Vagina (tissue), 2 donors: Measurements from ENCODE around the gene CHRM4. TPM values are rescaled to one million over a fixed set of nuclear protein-coding genes. Genes with fewer than 3 reads are reported as not detected.

Experiments used
- DNase-seq, 2 donors: peaks; one replicate each; pipeline ENCODE4 v3.0.0-alpha.2; 2017; ENCODE audit errors: extremely low spot score in 2 of 2
- H3K27ac ChIP-seq: fragments of 200-600 bp; sonication (generic); one replicate; pipeline ENCODE4 v1.5.1; 2019
- H3K27me3 ChIP-seq: fragments of 200-600 bp; sonication (generic); one replicate; pipeline ENCODE4 v1.5.1; 2019
- H3K36me3 ChIP-seq, 2 donors: fragments of 200-600 bp; sonication (generic); one replicate each; pipeline ENCODE4 v1.5.1; 2017 to 2019
- H3K4me1 ChIP-seq: fragments of 200-600 bp; sonication (generic); one replicate; pipeline ENCODE4 v1.5.1; 2019
- H3K4me3 ChIP-seq, 2 donors: fragments of 200-600 bp; sonication (generic); 1 replicate in 1 of 2; 2 replicates in 1 of 2; pipeline ENCODE4 v1.5.1; 2016 to 2019
- H3K9me3 ChIP-seq: fragments of 200-600 bp; sonication (generic); one replicate; pipeline ENCODE4 v1.5.1; 2019
- POLR2A ChIP-seq, 2 donors: fragments of 450-650 bp; IDR thresholded peaks; one replicate each; pipeline ENCODE4 v1.6.1; 2017; ENCODE audit warnings: antibody characterized with exemption in 2 of 2, mild to moderate bottlenecking in 2 of 2, moderate library complexity in 2 of 2
- POLR2AphosphoS5 ChIP-seq, 2 donors: sonication (generic); formaldehyde crosslinking; IDR thresholded peaks; one replicate each; pipeline ENCODE4 v1.9.0; 2017; ENCODE audit warnings: antibody characterized with exemption in 2 of 2, mild to moderate bottlenecking in 2 of 2, low read depth in 1 of 2; ENCODE audit not compliant: insufficient read depth in 1 of 2
- intact Hi-C: fragments of 100-400 bp; cut with DNase I; formaldehyde crosslinking; loops from one replicate; pipeline ENCODE4 v1.15.1; 2023
- total RNA-seq: library from RNA; depleted of rRNA; stranded (reverse); fragments of >200 nt; gene quantifications from one replicate; pipeline ENCODE4 v1.2.3, GENCODE V29; 2016
- TF ChIP-seq, protein P1 (sequence below), 3 experiments: fragments of 450-650 bp in 2 of 3; fragments of 200-600 bp in 1 of 3; sonication (generic) in 1 of 3; IDR thresholded peaks; one replicate each; pipeline ENCODE4 v1.5.1; 2017 to 2019; ENCODE audit warnings: antibody characterized with exemption in 3 of 3, mild to moderate bottlenecking in 2 of 3, moderate library complexity in 2 of 3

Gene CHRM4
- total RNA-seq, 1 donor from 2014 or later: not detected

DNA sequence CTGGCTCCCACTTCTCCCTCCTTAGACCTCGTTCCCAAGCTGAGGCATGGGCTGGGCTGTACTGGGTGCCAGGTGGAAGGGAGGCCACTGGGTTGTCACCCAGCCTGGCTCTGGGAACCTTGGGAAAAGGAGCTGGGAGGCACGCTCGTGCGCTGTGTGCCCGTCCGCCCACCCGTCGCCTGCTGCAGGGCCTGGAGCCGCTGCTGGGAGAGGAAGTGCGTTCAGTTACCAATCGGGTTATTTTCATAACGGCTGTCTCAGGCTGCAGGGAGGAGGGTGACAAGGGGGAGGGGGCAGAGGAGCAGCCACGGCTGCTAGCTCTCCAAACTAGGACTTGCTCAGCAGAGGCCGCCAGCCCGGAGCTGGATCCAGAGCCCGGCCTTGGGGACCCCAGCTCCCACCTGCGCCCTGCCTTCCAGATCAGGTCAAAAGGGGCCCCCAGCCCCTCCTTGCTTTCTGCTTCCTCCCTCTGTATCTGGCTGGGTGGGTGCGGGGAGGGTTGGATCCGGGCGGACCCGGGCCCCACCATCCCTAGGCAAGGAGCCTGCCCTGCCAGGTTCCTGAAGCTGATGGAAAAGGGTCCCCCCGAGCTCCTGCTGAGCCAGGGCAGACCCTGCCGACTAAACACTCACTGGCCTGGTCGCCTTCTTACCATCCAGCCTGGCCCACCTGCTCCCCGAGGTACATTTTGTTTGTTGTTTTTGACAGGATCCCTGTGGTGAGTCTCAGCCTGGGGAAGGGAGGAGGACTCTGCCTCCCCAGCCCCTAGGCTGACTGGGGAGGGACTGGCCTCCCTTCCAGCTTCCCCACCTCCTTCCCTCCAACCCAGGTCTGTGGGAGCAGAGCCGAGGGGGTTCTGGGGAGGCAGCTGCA lies 30.1 kb downstream of the CHRM4 start:
- DNase-seq: no peak
- Histone ChIP-seq H3K27ac (peak overlapping the region; percentile 70), H3K4me3 (peak overlapping the region; percentile 20 to 30), H3K27me3 (no peaks in the 10 kb centered on the region), H3K36me3 (no peaks in the 10 kb centered on the region), H3K9me3 (no peaks in the 10 kb centered on the region), H3K4me1 (peaks cover 47% of the 10 kb centered on the region)
- intact Hi-C loops: no loop called here
- TF ChIP-seq POLR2A (IDR thresholded peaks at IDR 0.05) (no peak), POLR2AphosphoS5 (IDR thresholded peaks at IDR 0.05; ENCODE audit: insufficient read depth in 1 of 2, low read depth in 1 of 2) (peak in 1 of 2 donors; percentile 27)
- TF ChIP-seq, protein P1, sequence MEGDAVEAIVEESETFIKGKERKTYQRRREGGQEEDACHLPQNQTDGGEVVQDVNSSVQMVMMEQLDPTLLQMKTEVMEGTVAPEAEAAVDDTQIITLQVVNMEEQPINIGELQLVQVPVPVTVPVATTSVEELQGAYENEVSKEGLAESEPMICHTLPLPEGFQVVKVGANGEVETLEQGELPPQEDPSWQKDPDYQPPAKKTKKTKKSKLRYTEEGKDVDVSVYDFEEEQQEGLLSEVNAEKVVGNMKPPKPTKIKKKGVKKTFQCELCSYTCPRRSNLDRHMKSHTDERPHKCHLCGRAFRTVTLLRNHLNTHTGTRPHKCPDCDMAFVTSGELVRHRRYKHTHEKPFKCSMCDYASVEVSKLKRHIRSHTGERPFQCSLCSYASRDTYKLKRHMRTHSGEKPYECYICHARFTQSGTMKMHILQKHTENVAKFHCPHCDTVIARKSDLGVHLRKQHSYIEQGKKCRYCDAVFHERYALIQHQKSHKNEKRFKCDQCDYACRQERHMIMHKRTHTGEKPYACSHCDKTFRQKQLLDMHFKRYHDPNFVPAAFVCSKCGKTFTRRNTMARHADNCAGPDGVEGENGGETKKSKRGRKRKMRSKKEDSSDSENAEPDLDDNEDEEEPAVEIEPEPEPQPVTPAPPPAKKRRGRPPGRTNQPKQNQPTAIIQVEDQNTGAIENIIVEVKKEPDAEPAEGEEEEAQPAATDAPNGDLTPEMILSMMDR (IDR thresholded peaks at IDR 0.05): no peak

DNA sequence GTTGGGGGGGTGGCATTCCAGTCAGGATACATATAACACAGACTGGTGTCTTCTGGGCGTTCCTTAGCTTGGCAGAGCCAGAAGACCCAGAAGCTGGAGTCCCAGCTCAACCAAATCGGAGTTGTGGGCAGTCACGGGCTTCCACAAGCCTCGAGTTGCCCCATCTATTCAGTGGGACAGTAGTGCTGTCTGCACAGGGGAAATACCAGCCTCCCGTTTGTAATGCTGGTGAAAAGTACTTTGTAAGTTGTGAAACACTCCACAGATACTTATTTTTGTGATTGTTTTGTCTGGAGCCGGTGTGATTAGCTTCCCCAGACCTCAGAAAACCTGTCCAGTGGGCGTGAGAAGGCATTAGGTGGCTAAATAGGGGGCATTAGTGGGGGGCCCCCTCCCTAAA lies 30.7 kb downstream of the CHRM4 start:
- TF ChIP-seq POLR2AphosphoS5 (IDR thresholded peaks at IDR 0.05; ENCODE audit: insufficient read depth in 1 of 2, low read depth in 1 of 2) (no peak), POLR2A (IDR thresholded peaks at IDR 0.05) (no peak)
- TF ChIP-seq, protein P1 (IDR thresholded peaks at IDR 0.05): no peak
- Histone ChIP-seq H3K36me3 (no peaks in the 10 kb centered on the region), H3K27me3 (no peaks in the 10 kb centered on the region), H3K27ac (peak overlapping the region; percentile 70), H3K4me1 (peaks cover 53% of the 10 kb centered on the region), H3K4me3 (peak overlapping the region; percentile 20 to 30), H3K9me3 (no peaks in the 10 kb centered on the region)
- DNase-seq: no peak
- intact Hi-C loops: no loop called here

- Histone ChIP-seq H3K9me3 (no peaks in the 10 kb centered on the region), H3K27me3 (no peaks in the 10 kb centered on the region), H3K4me1 (peaks cover 53% of the 10 kb centered on the region), H3K27ac (no peak overlapping the region), H3K36me3 (no peaks in the 10 kb centered on the region), H3K4me3 (no peak overlapping the region)
- no peak for DNase-seq
- TF ChIP-seq, protein P1 (IDR thresholded peaks at IDR 0.05): no peak
- TF ChIP-seq POLR2A (IDR thresholded peaks at IDR 0.05) (no peak), POLR2AphosphoS5 (IDR thresholded peaks at IDR 0.05; ENCODE audit: insufficient read depth in 1 of 2, low read depth in 1 of 2) (no peak)
- intact Hi-C loops: no loop called here
These were observed 31.6 kb downstream of the CHRM4 start for GRCh38 chr11:46359953-46360352.

DNA sequence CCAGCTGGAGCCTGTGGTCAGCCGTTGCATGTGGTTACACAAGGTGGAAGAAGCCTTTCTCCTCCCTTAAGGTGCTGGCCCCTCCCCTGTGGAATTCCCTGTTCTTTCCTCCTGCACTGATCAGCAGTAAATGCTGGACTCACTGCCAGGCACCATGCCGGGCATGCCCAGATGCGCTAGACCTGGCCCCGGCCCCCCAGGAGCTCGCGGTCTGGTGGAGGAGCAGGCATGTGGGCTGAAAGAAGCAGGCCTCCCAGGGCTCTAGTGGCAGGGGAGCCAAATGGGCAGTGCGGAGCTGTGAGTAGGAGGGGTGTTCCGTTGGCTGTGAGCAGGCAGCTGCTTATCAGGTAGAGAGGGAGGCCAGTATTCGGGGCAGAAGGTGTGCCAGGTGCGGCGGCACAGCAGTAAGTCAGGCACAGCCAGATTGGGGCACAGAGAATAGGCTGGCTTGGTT lies 34.1 kb downstream of the CHRM4 start:
- Histone ChIP-seq H3K9me3 (no peaks in the 10 kb centered on the region), H3K4me3 (no peak overlapping the region), H3K27me3 (no peaks in the 10 kb centered on the region), H3K4me1 (peaks cover 53% of the 10 kb centered on the region), H3K36me3 (no peaks in the 10 kb centered on the region), H3K27ac (no peak overlapping the region)
- TF ChIP-seq POLR2A (IDR thresholded peaks at IDR 0.05) (no peak), POLR2AphosphoS5 (IDR thresholded peaks at IDR 0.05; ENCODE audit: insufficient read depth in 1 of 2, low read depth in 1 of 2) (no peak)
- TF ChIP-seq, protein P1 (IDR thresholded peaks at IDR 0.05): no peak
- intact Hi-C loops: no loop called here
- no peak for DNase-seq

DNA sequence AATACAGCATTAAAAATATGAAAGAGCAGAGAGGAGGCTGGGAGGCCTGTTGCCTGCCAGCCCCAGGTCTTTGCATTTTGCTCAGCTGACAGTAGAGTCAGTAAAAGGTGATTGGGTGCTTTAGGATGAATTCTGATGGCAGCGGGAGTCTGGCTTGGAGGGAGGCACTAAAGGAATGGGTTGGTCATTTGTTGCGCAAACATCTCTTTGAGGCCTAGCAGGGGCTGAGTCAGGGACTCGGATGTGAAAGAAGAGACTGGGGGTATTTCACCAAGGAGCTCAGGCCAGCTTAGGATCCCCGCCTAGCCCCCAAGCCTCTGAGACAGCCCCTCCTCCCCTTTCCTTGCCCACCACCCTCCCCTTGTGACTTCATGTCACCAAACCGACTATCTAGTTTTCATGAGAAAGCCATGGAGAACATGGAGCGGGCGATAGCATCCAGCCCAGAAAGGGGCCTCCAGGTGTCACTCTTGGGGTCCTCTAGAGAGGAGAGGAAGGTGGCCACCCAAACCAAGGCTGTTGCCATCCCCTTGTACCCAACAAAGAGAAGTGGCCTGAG lies 34.6 kb downstream of the CHRM4 start:
- no peak overlapping the region for H3K4me3 ChIP-seq
- intact Hi-C loops: no loop called here
- H3K27ac ChIP-seq: no peak overlapping the region
- no peaks in the 10 kb centered on the region for H3K9me3 ChIP-seq
- no peak for DNase-seq
- no peaks in the 10 kb centered on the region for H3K36me3 ChIP-seq
- no peak for TF ChIP-seq POLR2A (IDR thresholded peaks at IDR 0.05)
- TF ChIP-seq, protein P1 (IDR thresholded peaks at IDR 0.05): no peak
- TF ChIP-seq POLR2AphosphoS5 (IDR thresholded peaks at IDR 0.05; ENCODE audit: insufficient read depth in 1 of 2, low read depth in 1 of 2): no peak
- peaks cover 53% of the 10 kb centered on the region for H3K4me1 ChIP-seq
- no peaks in the 10 kb centered on the region for H3K27me3 ChIP-seq
